Neuronal stem cell (in vitro differentiated cells): Measurements from ENCODE around the gene RAPGEF1.
A peak's percentile ranks its signal among the peaks of the same experiment; 100 is the strongest.

Experiments
- DNase-seq: peaks from one replicate; pipeline ENCODE4 v3.0.0-alpha.2; 2013; ENCODE audit warnings: low spot score
- H2AFZ ChIP-seq: one replicate; pipeline ENCODE4 v1.6.1; 2013; ENCODE audit warnings: mild to moderate bottlenecking, low read length, inconsistent platforms
- H2AK5ac ChIP-seq: 2 replicates; pipeline ENCODE4 v1.6.1; 2013; ENCODE audit warnings: low read depth, mild to moderate bottlenecking, inconsistent platforms, low read length, moderate library complexity, mixed read lengths
- H2BK120ac ChIP-seq: 2 replicates; pipeline ENCODE4 v1.6.1; 2013; ENCODE audit warnings: low read depth, mild to moderate bottlenecking, inconsistent platforms, low read length, moderate library complexity, mixed read lengths
- H2BK12ac ChIP-seq: one replicate; pipeline ENCODE4 v1.6.1; 2013; ENCODE audit warnings: low read length, inconsistent platforms
- H2BK15ac ChIP-seq: 2 replicates; pipeline ENCODE4 v1.6.1; 2013; ENCODE audit warnings: mild to moderate bottlenecking, low read length, inconsistent platforms, mixed read lengths
- H2BK5ac ChIP-seq: one replicate; pipeline ENCODE4 v1.6.1; 2013; ENCODE audit warnings: inconsistent platforms, mild to moderate bottlenecking, low read length, moderate library complexity
- H3K14ac ChIP-seq: one replicate; pipeline ENCODE4 v1.6.1; 2013; ENCODE audit warnings: low read length, inconsistent platforms
- H3K18ac ChIP-seq: 2 replicates; pipeline ENCODE4 v1.6.1; 2013; ENCODE audit warnings: low read length, inconsistent platforms
- H3K23ac ChIP-seq: 2 replicates; pipeline ENCODE4 v1.6.1; 2013; ENCODE audit warnings: low read depth, mild to moderate bottlenecking, mixed read lengths, low read length, inconsistent platforms; ENCODE audit not compliant: poor library complexity
- H3K27ac ChIP-seq: replicated peaks from 3 replicates; pipeline ENCODE4 v1.5.1; 2013; ENCODE audit warnings: low read length, inconsistent platforms
- H3K27me3 ChIP-seq, 3 experiments: 2 replicates each; pipeline ENCODE4 v1.6.1; 2013; ENCODE audit warnings: low read length in 3 of 3, mild to moderate bottlenecking in 2 of 3, inconsistent platforms in 1 of 3, low read depth in 1 of 3, mixed read lengths in 1 of 3, moderate library complexity in 1 of 3; ENCODE audit not compliant: control insufficient read depth in 3 of 3, insufficient read depth in 3 of 3
- H3K36me3 ChIP-seq, 2 donors: replicated peaks in 1 of 2; 2 replicates each; pipeline ENCODE4 v1.6.1; 2013; ENCODE audit warnings: low read length in 2 of 2; ENCODE audit not compliant: control insufficient read depth in 2 of 2, insufficient read depth in 2 of 2
- H3K4ac ChIP-seq: 2 replicates; pipeline ENCODE4 v1.6.1; 2013; ENCODE audit warnings: inconsistent platforms, mild to moderate bottlenecking, low read length, moderate library complexity
- H3K4me1 ChIP-seq, 2 donors: 1 replicate in 1 of 2; 2 replicates in 1 of 2; pipeline ENCODE4 v1.6.1; 2013; ENCODE audit warnings: low read length in 2 of 2, low read depth in 1 of 2; ENCODE audit not compliant: control insufficient read depth in 2 of 2, insufficient read depth in 1 of 2
- H3K4me2 ChIP-seq: one replicate; pipeline ENCODE4 v1.6.1; 2013; ENCODE audit warnings: mild to moderate bottlenecking, low read length, inconsistent platforms; ENCODE audit not compliant: insufficient read depth, poor library complexity, severe bottlenecking
- H3K4me3 ChIP-seq, 2 donors: 2 replicates each; pipeline ENCODE4 v1.5.1; 2013; ENCODE audit warnings: low read length in 2 of 2, mild to moderate bottlenecking in 2 of 2, inconsistent platforms in 1 of 2, moderate library complexity in 1 of 2
- H3K79me1 ChIP-seq: one replicate; pipeline ENCODE4 v1.6.1; 2013; ENCODE audit warnings: low read depth, mild to moderate bottlenecking, inconsistent platforms, low read length, moderate library complexity
- H3K9ac ChIP-seq: one replicate; pipeline ENCODE4 v1.6.1; 2013; ENCODE audit warnings: mild to moderate bottlenecking, low read depth, low read length, inconsistent platforms; ENCODE audit not compliant: poor library complexity
- H3K9me3 ChIP-seq, 2 donors: replicated peaks in 1 of 2; 2 replicates each; pipeline versions ENCODE3 to v1.6.1; 2013; ENCODE audit warnings: low read length in 2 of 2, mild to moderate bottlenecking in 2 of 2, inconsistent platforms in 1 of 2, low read depth in 1 of 2, mixed read lengths in 1 of 2, moderate library complexity in 1 of 2; ENCODE audit not compliant: control insufficient read depth in 2 of 2, insufficient read depth in 1 of 2
- H4K8ac ChIP-seq: one replicate; pipeline ENCODE4 v1.6.1; 2013; ENCODE audit warnings: low read depth, mild to moderate bottlenecking, inconsistent platforms, low read length, moderate library complexity
- H4K91ac ChIP-seq: one replicate; pipeline ENCODE4 v1.6.1; 2013; ENCODE audit warnings: low read length, low read depth, mild to moderate bottlenecking, inconsistent platforms; ENCODE audit not compliant: poor library complexity
- WGBS, 2 donors: extraction: QIAGEN DNeasy Blood & Tissue Kit; methylation state at CpG; one replicate each; pipeline ENCODE4 v1.1.7; 2013; ENCODE audit warnings: missing lambda C conversion rate in 2 of 2, mixed read lengths in 1 of 2; ENCODE audit not compliant: insufficient read length in 2 of 2, insufficient replicate concordance in 1 of 2; ENCODE audit errors: extremely low coverage in 2 of 2; 5-methylcytosine and 5-hydroxymethylcytosine counted together

RAPGEF1 gene

DNA sequence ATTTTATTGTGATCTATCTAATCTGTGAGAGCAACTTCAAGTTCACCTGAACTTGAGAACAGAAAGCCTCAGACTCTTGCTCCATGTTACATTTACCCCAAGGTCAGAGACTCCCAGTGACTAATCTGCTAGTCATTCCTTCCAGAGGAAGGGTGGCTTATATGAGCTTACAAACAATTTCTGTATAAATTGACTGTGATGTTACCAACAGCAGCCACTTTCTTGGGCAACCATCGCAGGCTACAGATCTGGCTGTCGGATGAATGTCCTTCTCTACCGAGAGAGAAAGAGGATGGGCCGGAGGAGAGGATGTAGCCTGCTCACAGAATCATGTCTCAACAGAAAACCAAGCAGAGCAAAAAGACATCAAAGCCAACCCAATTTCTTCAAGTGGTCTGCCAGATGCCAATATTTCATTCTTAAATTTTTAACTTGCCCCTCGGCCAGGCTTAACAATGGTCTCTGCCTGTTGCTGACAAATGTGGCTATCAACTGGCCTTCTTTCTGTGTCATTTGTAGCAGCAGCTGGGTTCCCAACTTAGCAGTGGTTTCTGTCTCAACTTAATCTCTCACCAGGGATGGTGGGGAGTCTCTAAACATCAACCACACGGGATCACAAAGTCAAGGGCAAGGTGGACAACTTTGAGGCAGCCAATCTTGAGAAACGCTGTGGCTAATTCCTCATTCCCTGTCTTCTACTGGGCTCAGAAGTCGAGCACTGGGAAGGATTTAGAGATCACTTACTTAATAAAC, 81.3 kb downstream of the RAPGEF1 start:
- no peak overlapping the region for H2BK120ac ChIP-seq
- H3K18ac ChIP-seq = no peak overlapping the region
- H3K4me2 ChIP-seq = no peak overlapping the region
- no peak overlapping the region for H3K27ac ChIP-seq
- H2AFZ ChIP-seq = no peak overlapping the region
- H2BK15ac ChIP-seq = no peak overlapping the region
- no CpG with 5 or more reads among the region's 8 CpGs for WGBS, 2 donors
- H3K23ac ChIP-seq = no peak overlapping the region
- H3K4ac ChIP-seq = no peak overlapping the region
- peaks cover 2% of the 10 kb centered on the region for H3K79me1 ChIP-seq
- no peak overlapping the region for H4K8ac ChIP-seq
- no peaks in the 10 kb centered on the region for H3K36me3 ChIP-seq
- H2BK12ac ChIP-seq = no peak overlapping the region
- H3K14ac ChIP-seq = no peak overlapping the region
- no peak overlapping the region for H2AK5ac ChIP-seq
- no peak overlapping the region for H3K9ac ChIP-seq
- no peak overlapping the region for H3K4me3 ChIP-seq
- no peaks in the 10 kb centered on the region for H3K9me3 ChIP-seq
- DNase-seq = no peak
- H3K4me1 ChIP-seq = peaks cover 6 to 7% of the 10 kb centered on the region in 2 donors
- no peak overlapping the region for H4K91ac ChIP-seq
- H2BK5ac ChIP-seq = no peak overlapping the region
- H3K27me3 ChIP-seq = no peaks in the 10 kb centered on the region

DNA sequence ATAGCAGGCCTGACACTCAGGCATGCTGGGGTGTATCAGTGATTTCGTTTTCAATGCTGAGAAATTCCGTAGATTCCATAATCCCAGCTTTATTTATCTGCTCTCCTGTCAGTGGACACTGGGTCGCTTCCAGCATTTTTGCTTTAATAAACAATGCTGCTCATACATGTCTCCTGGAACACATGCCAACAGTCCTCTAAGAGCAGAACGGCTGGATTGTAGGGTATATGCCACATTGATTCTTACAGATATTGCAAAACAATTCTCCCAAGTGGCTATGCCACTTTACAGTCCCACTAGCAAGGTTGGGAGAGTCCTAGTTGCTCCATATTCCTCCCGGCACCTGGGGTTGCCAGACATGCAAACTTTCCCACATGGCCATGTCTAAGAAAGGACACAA, 81.9 kb downstream of the RAPGEF1 start:
- H2AK5ac ChIP-seq = no peak overlapping the region
- no peaks in the 10 kb centered on the region for H3K36me3 ChIP-seq
- H3K18ac ChIP-seq = no peak overlapping the region
- no peak overlapping the region for H2BK15ac ChIP-seq
- no peak overlapping the region for H4K8ac ChIP-seq
- no peak overlapping the region for H3K4me2 ChIP-seq
- H2BK120ac ChIP-seq = no peak overlapping the region
- H4K91ac ChIP-seq = no peak overlapping the region
- no peak overlapping the region for H3K9ac ChIP-seq
- no peak overlapping the region for H2BK12ac ChIP-seq
- peaks cover 2% of the 10 kb centered on the region for H3K79me1 ChIP-seq
- no peak for DNase-seq
- no peak overlapping the region for H3K4me3 ChIP-seq
- H2BK5ac ChIP-seq = no peak overlapping the region
- H3K27me3 ChIP-seq = no peaks in the 10 kb centered on the region
- H3K27ac ChIP-seq = no peak overlapping the region
- WGBS, 2 donors = no CpG with 5 or more reads among the region's 5 CpGs
- H2AFZ ChIP-seq = no peak overlapping the region
- H3K23ac ChIP-seq = no peak overlapping the region
- H3K9me3 ChIP-seq = no peaks in the 10 kb centered on the region
- peaks cover 6 to 7% of the 10 kb centered on the region in 2 donors for H3K4me1 ChIP-seq
- H3K4ac ChIP-seq = no peak overlapping the region
- H3K14ac ChIP-seq = no peak overlapping the region

DNA sequence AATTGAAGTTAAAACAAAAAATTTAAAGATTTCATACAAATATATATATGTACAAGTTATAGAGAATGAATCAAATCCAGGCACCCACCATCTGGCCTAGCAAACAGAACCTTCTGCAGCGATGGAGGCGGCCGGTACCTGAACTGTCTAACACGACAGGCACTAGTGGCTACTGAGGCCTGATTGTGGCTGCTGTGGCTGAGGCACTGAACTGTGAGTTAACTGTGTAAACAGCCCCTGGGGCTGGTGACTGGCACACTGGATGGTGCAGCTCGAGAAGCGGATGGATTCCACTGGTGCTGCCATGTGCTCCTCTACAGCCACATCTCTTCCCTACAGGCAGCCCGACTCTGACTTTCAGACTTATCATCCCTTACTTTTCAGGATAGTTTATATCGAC, 82.4 kb downstream of the RAPGEF1 start:
- no CpG with 5 or more reads among the region's 8 CpGs for WGBS, 2 donors
- Histone ChIP-seq H2BK15ac (no peak overlapping the region), H3K4me3 (no peak overlapping the region), H3K27ac (no peak overlapping the region), H3K27me3 (no peaks in the 10 kb centered on the region), H3K14ac (peak overlapping the region; percentile 26), H2BK120ac (no peak overlapping the region), H3K18ac (no peak overlapping the region), H3K23ac (no peak overlapping the region), H3K9me3 (no peaks in the 10 kb centered on the region), H3K4me2 (no peak overlapping the region), H2AK5ac (no peak overlapping the region), H2BK5ac (no peak overlapping the region), H3K79me1 (peaks cover 2% of the 10 kb centered on the region), H3K9ac (no peak overlapping the region), H3K36me3 (no peaks in the 10 kb centered on the region), H3K4ac (no peak overlapping the region), H4K91ac (no peak overlapping the region), H4K8ac (no peak overlapping the region), H3K4me1 (peaks cover 6 to 7% of the 10 kb centered on the region in 2 donors), H2AFZ (no peak overlapping the region), H2BK12ac (no peak overlapping the region)
- DNase-seq = no peak

DNA sequence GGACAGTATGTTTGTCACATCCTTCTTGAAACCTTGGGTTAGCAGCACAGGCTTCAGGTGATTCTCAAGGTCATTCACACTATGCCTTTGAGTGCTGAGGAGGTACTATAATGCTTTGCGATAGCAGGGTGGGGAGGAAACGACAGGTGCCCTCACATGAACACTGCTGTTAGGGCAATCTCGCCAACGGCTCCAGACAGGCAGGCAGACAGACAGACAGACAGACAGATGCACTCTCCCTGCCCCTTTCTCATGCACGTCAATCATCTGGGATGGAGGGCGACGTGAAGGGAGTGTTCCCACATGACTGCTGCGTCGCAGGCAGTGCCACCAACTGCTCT, 82.9 kb downstream of the RAPGEF1 start:
- WGBS, 2 donors = no CpG with 5 or more reads among the region's 9 CpGs
- H2AFZ ChIP-seq = no peak overlapping the region
- H2BK5ac ChIP-seq = no peak overlapping the region
- no peak overlapping the region for H3K9ac ChIP-seq
- no peaks in the 10 kb centered on the region for H3K9me3 ChIP-seq
- no peak overlapping the region for H3K27ac ChIP-seq
- H2BK12ac ChIP-seq = no peak overlapping the region
- no peak overlapping the region for H4K91ac ChIP-seq
- H2BK15ac ChIP-seq = no peak overlapping the region
- H3K4me1 ChIP-seq = peaks cover 6 to 7% of the 10 kb centered on the region in 2 donors
- H3K36me3 ChIP-seq = no peaks in the 10 kb centered on the region
- peaks cover 2% of the 10 kb centered on the region for H3K79me1 ChIP-seq
- DNase-seq = no peak
- no peak overlapping the region for H3K23ac ChIP-seq
- H3K27me3 ChIP-seq = no peaks in the 10 kb centered on the region
- H3K14ac ChIP-seq = no peak overlapping the region
- H3K4me2 ChIP-seq = no peak overlapping the region
- H2BK120ac ChIP-seq = no peak overlapping the region
- H4K8ac ChIP-seq = no peak overlapping the region
- H3K4ac ChIP-seq = no peak overlapping the region
- H2AK5ac ChIP-seq = no peak overlapping the region
- H3K18ac ChIP-seq = no peak overlapping the region
- H3K4me3 ChIP-seq = no peak overlapping the region
